ENCODE results near the gene DARS1.
"Not testable (repeated sequence)": the region's sequence is repeated elsewhere in the genome, so short reads cannot be mapped to it uniquely, and the experiment has no call there.

DARS1 gene

DNA sequence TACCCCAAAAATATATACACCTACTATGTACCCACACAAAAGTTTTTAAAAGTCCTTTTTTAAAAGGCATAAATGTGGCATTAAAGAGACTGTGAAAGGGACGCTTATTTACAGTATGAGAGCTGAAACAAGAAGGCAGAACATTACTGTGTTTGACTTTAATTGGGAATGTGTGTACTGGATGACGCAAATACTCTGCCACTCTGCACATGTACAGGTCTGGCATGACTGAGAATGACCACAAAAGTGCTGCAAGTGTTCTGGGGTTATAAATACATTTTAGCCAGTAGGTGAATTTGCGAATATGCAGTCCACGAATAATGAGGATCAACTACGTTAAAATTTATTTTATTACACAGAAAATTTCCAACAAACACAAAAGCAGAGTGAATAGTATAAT is 11.4 kb downstream of the DARS1 start:
- TF ChIP-seq, protein P1, sequence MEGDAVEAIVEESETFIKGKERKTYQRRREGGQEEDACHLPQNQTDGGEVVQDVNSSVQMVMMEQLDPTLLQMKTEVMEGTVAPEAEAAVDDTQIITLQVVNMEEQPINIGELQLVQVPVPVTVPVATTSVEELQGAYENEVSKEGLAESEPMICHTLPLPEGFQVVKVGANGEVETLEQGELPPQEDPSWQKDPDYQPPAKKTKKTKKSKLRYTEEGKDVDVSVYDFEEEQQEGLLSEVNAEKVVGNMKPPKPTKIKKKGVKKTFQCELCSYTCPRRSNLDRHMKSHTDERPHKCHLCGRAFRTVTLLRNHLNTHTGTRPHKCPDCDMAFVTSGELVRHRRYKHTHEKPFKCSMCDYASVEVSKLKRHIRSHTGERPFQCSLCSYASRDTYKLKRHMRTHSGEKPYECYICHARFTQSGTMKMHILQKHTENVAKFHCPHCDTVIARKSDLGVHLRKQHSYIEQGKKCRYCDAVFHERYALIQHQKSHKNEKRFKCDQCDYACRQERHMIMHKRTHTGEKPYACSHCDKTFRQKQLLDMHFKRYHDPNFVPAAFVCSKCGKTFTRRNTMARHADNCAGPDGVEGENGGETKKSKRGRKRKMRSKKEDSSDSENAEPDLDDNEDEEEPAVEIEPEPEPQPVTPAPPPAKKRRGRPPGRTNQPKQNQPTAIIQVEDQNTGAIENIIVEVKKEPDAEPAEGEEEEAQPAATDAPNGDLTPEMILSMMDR (conservative IDR thresholded peaks at IDR 0.05; ENCODE audit: low read depth, low read length), result no peak
- no peak overlapping the region for H3K4me3 ChIP-seq (ENCODE audit: low read depth, low read length)
- DNase-seq (ENCODE audit: low read depth), result no peak

DNA sequence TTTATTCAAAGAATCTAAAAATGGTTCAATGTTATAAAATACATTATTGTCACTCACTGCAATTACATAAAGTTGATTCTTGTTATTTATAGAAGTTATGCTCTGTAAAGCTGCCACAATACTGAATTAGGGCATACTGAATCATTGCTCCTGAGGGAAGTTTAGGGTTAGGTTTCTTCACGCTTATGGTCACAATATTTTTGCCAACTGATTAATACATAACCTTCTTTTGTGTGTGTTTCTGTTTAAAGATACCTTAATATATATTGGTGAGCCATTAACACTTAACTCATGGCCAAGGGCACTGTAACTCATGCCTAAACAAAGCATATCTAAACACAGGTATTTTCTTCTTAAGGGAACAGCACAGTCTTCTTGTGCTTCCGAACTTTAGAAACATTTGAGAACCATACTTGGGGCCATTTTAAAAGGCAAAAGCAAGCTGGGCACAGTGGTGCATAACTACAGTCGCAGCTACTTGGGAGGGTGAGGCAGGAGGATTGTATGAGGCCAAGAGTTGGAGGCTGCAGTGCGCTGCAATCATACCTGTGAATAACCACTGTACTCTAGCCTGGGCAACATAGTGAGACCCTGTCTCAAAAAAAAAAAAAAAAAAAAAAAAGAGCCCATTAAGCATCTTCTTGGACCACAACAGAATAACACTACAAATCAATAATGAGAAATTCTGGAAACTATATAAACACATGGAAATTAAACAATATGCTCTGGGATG is 15.6 kb downstream of the DARS1 start:
- TF ChIP-seq, protein P1 (conservative IDR thresholded peaks at IDR 0.05; ENCODE audit: low read depth, low read length), result no peak
- H3K4me3 ChIP-seq (ENCODE audit: low read depth, low read length), result no peak overlapping the region
- no peak for DNase-seq (ENCODE audit: low read depth)

DNA sequence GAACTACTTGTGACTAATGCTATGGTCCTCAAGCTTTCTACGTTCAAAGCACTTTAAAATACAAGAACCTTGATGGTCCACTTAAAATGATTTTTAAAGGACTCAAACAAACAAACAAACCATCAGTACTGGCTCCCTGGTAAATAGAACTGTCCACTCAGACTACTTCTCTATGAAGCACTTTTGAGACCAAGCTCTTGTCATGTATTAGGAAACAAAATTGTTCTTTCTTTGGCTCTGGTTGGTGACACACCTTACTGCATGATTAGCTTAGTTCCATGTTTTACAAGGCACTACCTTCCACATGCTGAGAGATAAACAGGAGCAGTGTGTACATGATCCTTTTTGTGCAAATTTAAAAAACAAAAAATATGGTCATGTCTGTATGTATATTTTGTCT is 19.7 kb downstream of the DARS1 start:
- TF ChIP-seq, protein P1 (conservative IDR thresholded peaks at IDR 0.05; ENCODE audit: low read depth, low read length), result no peak
- DNase-seq (ENCODE audit: low read depth), result no peak
- no peak overlapping the region for H3K4me3 ChIP-seq (ENCODE audit: low read depth, low read length)

DNA sequence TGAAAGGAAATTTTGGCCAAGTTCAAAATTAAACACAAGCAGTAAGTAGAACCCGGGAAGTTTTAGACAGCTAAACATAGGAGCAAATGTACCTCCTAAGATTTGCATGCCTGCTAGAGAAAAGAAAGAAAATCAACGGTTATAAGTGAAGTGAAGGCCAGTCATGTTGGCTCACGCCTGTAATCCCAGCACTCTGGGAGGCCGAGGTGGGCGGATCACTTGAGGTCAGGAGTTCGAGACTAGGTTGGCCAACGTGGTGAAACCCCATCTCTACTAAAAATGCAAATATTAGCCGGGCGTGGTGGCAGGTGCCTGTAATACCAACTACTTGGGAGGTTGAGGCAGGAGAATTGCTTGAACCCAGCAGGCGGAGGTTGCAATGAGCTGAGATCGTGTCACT is 21.0 kb downstream of the DARS1 start:
- not testable (repeated sequence) for H3K4me3 ChIP-seq (ENCODE audit: low read depth, low read length); DNase-seq (ENCODE audit: low read depth)

DNA sequence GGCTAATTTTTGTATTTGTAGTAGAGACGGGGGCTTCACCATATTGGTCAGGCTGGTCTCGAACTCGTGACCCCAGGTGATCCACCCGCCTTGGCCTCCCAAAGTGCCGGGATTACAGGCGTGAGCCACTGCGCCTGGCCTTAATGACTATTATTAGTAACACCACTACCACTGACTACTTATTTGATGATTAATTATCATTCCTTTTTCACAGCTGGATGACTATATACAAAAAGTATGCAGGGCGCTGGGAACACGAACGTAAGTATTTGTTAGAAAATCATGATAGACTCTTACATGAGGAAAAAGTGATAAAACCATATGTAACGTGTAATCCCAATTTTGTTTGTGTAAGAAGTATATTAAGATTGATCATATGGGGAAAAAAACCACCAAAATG is 21.6 kb downstream of the DARS1 start:
- TF ChIP-seq, protein P1 (conservative IDR thresholded peaks at IDR 0.05; ENCODE audit: low read depth, low read length), result no peak
- no peak overlapping the region for H3K4me3 ChIP-seq (ENCODE audit: low read depth, low read length)
- peak; percentile 40 for DNase-seq (ENCODE audit: low read depth)

DNA sequence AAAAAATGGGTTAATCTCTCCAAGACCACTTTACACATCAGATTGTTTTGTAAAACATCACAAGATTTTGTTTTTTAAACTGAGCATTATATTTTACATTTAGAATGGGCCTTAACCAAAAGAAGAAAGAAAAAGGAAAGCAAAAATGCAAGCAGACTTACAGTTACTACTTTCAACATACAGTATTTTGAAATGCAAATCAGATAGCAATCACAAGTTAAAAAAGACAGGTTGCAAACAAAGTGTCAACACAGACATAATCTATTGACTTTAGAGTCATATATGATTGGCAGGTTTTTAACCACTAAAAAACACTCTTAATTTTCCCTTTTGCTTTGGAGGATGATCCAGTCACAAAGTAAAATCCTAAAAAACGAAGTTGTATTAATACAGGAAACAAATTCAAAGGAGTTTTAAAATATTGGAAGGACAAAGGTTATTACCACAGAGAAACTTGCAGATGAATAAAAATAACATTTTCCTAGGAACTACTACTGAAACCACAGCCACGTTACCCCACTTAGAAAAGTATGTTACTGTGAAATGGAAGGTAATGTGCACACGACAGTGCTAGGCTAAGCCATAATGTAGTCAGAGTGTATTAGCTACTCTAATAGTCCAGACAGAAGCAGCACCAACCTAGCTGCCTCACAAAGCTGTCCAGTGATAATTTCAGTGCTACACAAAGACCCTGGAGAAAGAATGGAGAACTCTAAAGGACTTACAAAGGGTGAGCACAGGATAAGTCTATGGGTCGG is 22.9 kb downstream of the DARS1 start:
- DNase-seq (ENCODE audit: low read depth), result no peak
- TF ChIP-seq, protein P1 (conservative IDR thresholded peaks at IDR 0.05; ENCODE audit: low read depth, low read length), result no peak
- no peak overlapping the region for H3K4me3 ChIP-seq (ENCODE audit: low read depth, low read length)

DNA sequence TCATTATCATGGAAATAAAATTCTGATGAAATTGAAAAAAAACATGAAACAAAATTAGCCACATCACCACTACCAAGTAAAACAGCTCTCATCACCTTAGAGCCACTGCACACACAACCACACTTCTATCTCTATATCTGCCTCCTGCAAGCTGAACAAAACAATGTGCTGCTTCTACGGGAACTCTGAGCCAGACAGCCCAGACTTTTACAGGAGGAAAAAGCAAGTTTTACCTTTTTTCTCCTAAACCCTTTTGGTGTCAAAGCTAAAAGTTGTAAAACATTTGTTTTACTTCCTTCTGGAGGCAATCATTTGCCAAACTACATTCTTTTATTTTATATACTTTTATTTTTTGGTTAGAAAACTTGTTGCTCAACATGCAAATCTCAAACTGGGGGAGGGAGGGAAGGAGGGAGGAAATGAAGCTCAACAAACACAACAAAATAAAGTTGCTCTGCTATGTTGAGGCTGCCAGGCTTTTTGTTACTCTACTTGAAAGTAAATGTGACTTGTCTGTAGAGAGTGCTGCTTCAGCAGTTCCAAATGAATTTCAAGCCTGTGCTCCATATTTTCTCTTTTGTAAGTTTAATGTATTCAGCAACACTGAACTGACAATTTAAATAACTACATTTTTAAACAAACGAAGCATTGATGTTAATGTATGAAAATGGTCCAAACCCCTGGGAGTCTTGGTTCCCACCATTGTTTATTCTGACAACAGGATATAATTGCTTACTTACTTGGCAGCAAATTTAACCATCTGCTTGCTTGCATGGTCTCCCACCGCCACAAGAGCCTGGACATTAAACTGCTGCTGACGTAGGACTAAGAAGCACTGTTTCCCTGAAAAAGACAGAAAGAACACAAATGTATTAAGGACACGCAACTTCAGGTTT is 24.5 kb downstream of the DARS1 start:
- DNase-seq (ENCODE audit: low read depth), result peak; percentile 53
- TF ChIP-seq, protein P1 (conservative IDR thresholded peaks at IDR 0.05; ENCODE audit: low read depth, low read length), result no peak

More for the DNA sequence above, 24.5 kb downstream of the DARS1 start:
- no peak overlapping the region for H3K4me3 ChIP-seq (ENCODE audit: low read depth, low read length)

All from choroid plexus epithelial cell (primary cell).